Activated T-helper 2 cell treated with anti-CD3 and anti-CD28 coated beads, Interferon-gamma antibody, Interleukin-2, Interleukin-4, amounts not matched to agents 10 μg/mL and 5 μg/mL and 100 μg/mL, durations not matched to agents 14 hours and 24 hours and 36 hours (primary cell): Measurements from ENCODE around the gene EHF. TPM values are rescaled to one million over a fixed set of nuclear protein-coding genes. Genes with fewer than 3 reads are reported as not detected.

Experiments
- DNase-seq: peaks from one replicate; pipeline ENCODE4 v3.0.0; 2021; ENCODE audit warnings: low spot score
- H3K27ac Mint-ChIP-seq: one replicate; pipeline ENCODE4 v1.8.0; 2021; ENCODE audit warnings: mixed read lengths
- H3K27me3 Mint-ChIP-seq: one replicate; pipeline ENCODE4 v1.8.0; 2021; ENCODE audit warnings: low read depth, mixed read lengths
- H3K36me3 Mint-ChIP-seq: one replicate; pipeline ENCODE4 v1.8.0; 2021; ENCODE audit warnings: low read depth, mixed read lengths
- H3K4me1 Mint-ChIP-seq: one replicate; pipeline ENCODE4 v1.8.0; 2021; ENCODE audit warnings: low read depth, mixed read lengths
- H3K4me3 Mint-ChIP-seq: one replicate; pipeline ENCODE4 v1.8.0; 2021; ENCODE audit warnings: low read depth, mild to moderate bottlenecking, moderate library complexity, mixed read lengths
- H3K9me3 Mint-ChIP-seq: one replicate; pipeline ENCODE4 v1.8.0; 2021; ENCODE audit warnings: mixed read lengths
- intact Hi-C: fragments of 100-400 bp; cut with micrococcal nuclease; formaldehyde crosslinking; loops from one replicate; pipeline ENCODE4 v1.15.1; 2023
- total RNA-seq: library from RNA; stranded (reverse); gene quantifications from 2 replicates; pipeline ENCODE4 v1.2.3, GENCODE V29; 2022

EHF gene
- total RNA-seq, 1 donor from 2014 or later, result not detected

- H3K9me3 Mint-ChIP-seq, result no peaks in the 10 kb centered on the region
- H3K27me3 Mint-ChIP-seq, result peaks cover 32% of the 10 kb centered on the region
- peaks cover 13% of the 10 kb centered on the region for H3K4me1 Mint-ChIP-seq
- no peaks in the 10 kb centered on the region for H3K36me3 Mint-ChIP-seq
- no peak overlapping the region for H3K27ac Mint-ChIP-seq
- intact Hi-C loops, result loop anchor here (2.0 kb wide), 1 partner anchor 17 kb away; no protein-coding TSS in a partner anchor
- DNase-seq, result no peak
- H3K4me3 Mint-ChIP-seq, result no peak overlapping the region
Measured at GRCh38 chr11:34633990-34634693, 13.2 kb downstream of the EHF start.

GRCh38 chr11:34634694-34635062 is 13.8 kb downstream of the EHF start:
- peaks cover 13% of the 10 kb centered on the region for H3K4me1 Mint-ChIP-seq
- no peaks in the 10 kb centered on the region for H3K36me3 Mint-ChIP-seq
- no peak overlapping the region for H3K27ac Mint-ChIP-seq
- H3K27me3 Mint-ChIP-seq, result peaks cover 32% of the 10 kb centered on the region
- DNase-seq, result no peak
- no peak overlapping the region for H3K4me3 Mint-ChIP-seq
- intact Hi-C loops, result loop anchor here (2.0 kb wide), 1 partner anchor 16 kb away; no protein-coding TSS in a partner anchor
- H3K9me3 Mint-ChIP-seq, result no peaks in the 10 kb centered on the region

- peaks cover 39% of the 10 kb centered on the region for H3K27me3 Mint-ChIP-seq
- H3K27ac Mint-ChIP-seq, result no peak overlapping the region
- peaks cover 13% of the 10 kb centered on the region for H3K4me1 Mint-ChIP-seq
- H3K36me3 Mint-ChIP-seq, result no peaks in the 10 kb centered on the region
- H3K9me3 Mint-ChIP-seq, result no peaks in the 10 kb centered on the region
- intact Hi-C loops, result no loop called here
- no peak for DNase-seq
- no peak overlapping the region for H3K4me3 Mint-ChIP-seq
Measured at GRCh38 chr11:34636127-34636526, 15.2 kb downstream of the EHF start.

- H3K4me3 Mint-ChIP-seq, result no peak overlapping the region
- DNase-seq, result no peak
- intact Hi-C loops, result no loop called here
- no peaks in the 10 kb centered on the region for H3K9me3 Mint-ChIP-seq
- no peak overlapping the region for H3K27ac Mint-ChIP-seq
- peaks cover 13% of the 10 kb centered on the region for H3K4me1 Mint-ChIP-seq
- peaks cover 46% of the 10 kb centered on the region for H3K27me3 Mint-ChIP-seq
- no peaks in the 10 kb centered on the region for H3K36me3 Mint-ChIP-seq
Measured at GRCh38 chr11:34637303-34637702, 16.4 kb downstream of the EHF start.

GRCh38 chr11:34638897-34639296 is 18.0 kb downstream of the EHF start:
- no peaks in the 10 kb centered on the region for H3K36me3 Mint-ChIP-seq
- intact Hi-C loops, result no loop called here
- peaks cover 6% of the 10 kb centered on the region for H3K4me1 Mint-ChIP-seq
- no peak overlapping the region for H3K4me3 Mint-ChIP-seq
- H3K27me3 Mint-ChIP-seq, result peaks cover 59% of the 10 kb centered on the region
- H3K9me3 Mint-ChIP-seq, result no peaks in the 10 kb centered on the region
- H3K27ac Mint-ChIP-seq, result no peak overlapping the region
- DNase-seq, result no peak

- no peak overlapping the region for H3K27ac Mint-ChIP-seq
- H3K9me3 Mint-ChIP-seq, result no peaks in the 10 kb centered on the region
- intact Hi-C loops, result no loop called here
- no peaks in the 10 kb centered on the region for H3K4me1 Mint-ChIP-seq
- H3K4me3 Mint-ChIP-seq, result no peak overlapping the region
- H3K36me3 Mint-ChIP-seq, result no peaks in the 10 kb centered on the region
- H3K27me3 Mint-ChIP-seq, result peaks cover 61% of the 10 kb centered on the region
- no peak for DNase-seq
Measured at GRCh38 chr11:34639545-34639944, 18.7 kb downstream of the EHF start.

GRCh38 chr11:34640050-34640923 is 19.4 kb downstream of the EHF start:
- Mint-ChIP-seq H3K27ac (no peak overlapping the region), H3K4me1 (no peaks in the 10 kb centered on the region), H3K9me3 (no peaks in the 10 kb centered on the region), H3K4me3 (no peak overlapping the region), H3K27me3 (peaks cover 66% of the 10 kb centered on the region), H3K36me3 (no peaks in the 10 kb centered on the region)
- no peak for DNase-seq
- intact Hi-C loops, result no loop called here

GRCh38 chr11:34640924-34641275 is 20.0 kb downstream of the EHF start:
- DNase-seq, result no peak
- Mint-ChIP-seq H3K9me3 (no peaks in the 10 kb centered on the region), H3K4me1 (no peaks in the 10 kb centered on the region), H3K4me3 (no peak overlapping the region), H3K27ac (no peak overlapping the region), H3K36me3 (no peaks in the 10 kb centered on the region), H3K27me3 (peaks cover 69% of the 10 kb centered on the region)
- intact Hi-C loops, result no loop called here

- no peaks in the 10 kb centered on the region for H3K4me1 Mint-ChIP-seq
- H3K36me3 Mint-ChIP-seq, result no peaks in the 10 kb centered on the region
- H3K4me3 Mint-ChIP-seq, result no peak overlapping the region
- H3K27me3 Mint-ChIP-seq, result peaks cover 69% of the 10 kb centered on the region
- no peak for DNase-seq
- intact Hi-C loops, result no loop called here
- no peaks in the 10 kb centered on the region for H3K9me3 Mint-ChIP-seq
- H3K27ac Mint-ChIP-seq, result no peak overlapping the region
Measured at GRCh38 chr11:34641456-34641855, 20.6 kb downstream of the EHF start.

- intact Hi-C loops, result no loop called here
- Mint-ChIP-seq H3K27me3 (peaks cover 71% of the 10 kb centered on the region), H3K4me3 (no peak overlapping the region), H3K9me3 (no peaks in the 10 kb centered on the region), H3K27ac (no peak overlapping the region), H3K36me3 (no peaks in the 10 kb centered on the region), H3K4me1 (no peaks in the 10 kb centered on the region)
- no peak for DNase-seq
Measured at GRCh38 chr11:34642001-34642554, 21.2 kb downstream of the EHF start.

- intact Hi-C loops, result no loop called here
- no peaks in the 10 kb centered on the region for H3K36me3 Mint-ChIP-seq
- no peak overlapping the region for H3K4me3 Mint-ChIP-seq
- no peaks in the 10 kb centered on the region for H3K4me1 Mint-ChIP-seq
- no peak for DNase-seq
- H3K27me3 Mint-ChIP-seq, result peaks cover 77% of the 10 kb centered on the region
- H3K27ac Mint-ChIP-seq, result no peak overlapping the region
- H3K9me3 Mint-ChIP-seq, result no peaks in the 10 kb centered on the region
Measured at GRCh38 chr11:34642873-34643272, 22.0 kb downstream of the EHF start.

GRCh38 chr11:34643311-34643710 is 22.4 kb downstream of the EHF start:
- no peak overlapping the region for H3K4me3 Mint-ChIP-seq
- DNase-seq, result no peak
- H3K27ac Mint-ChIP-seq, result no peak overlapping the region
- H3K9me3 Mint-ChIP-seq, result no peaks in the 10 kb centered on the region
- intact Hi-C loops, result no loop called here
- no peaks in the 10 kb centered on the region for H3K4me1 Mint-ChIP-seq
- peaks cover 76% of the 10 kb centered on the region for H3K27me3 Mint-ChIP-seq
- H3K36me3 Mint-ChIP-seq, result no peaks in the 10 kb centered on the region

- intact Hi-C loops, result no loop called here
- Mint-ChIP-seq H3K9me3 (no peaks in the 10 kb centered on the region), H3K4me3 (no peak overlapping the region), H3K36me3 (no peaks in the 10 kb centered on the region), H3K4me1 (no peaks in the 10 kb centered on the region), H3K27ac (no peak overlapping the region), H3K27me3 (peaks cover 72% of the 10 kb centered on the region)
- no peak for DNase-seq
Measured at GRCh38 chr11:34643846-34644245, 23.0 kb downstream of the EHF start.
